ENCODE data around the gene TMCO1.
"Not testable (repeated sequence)": the region's sequence is repeated elsewhere in the genome, so short reads cannot be mapped to it uniquely, and the experiment has no call there.

Gene TMCO1

DNA sequence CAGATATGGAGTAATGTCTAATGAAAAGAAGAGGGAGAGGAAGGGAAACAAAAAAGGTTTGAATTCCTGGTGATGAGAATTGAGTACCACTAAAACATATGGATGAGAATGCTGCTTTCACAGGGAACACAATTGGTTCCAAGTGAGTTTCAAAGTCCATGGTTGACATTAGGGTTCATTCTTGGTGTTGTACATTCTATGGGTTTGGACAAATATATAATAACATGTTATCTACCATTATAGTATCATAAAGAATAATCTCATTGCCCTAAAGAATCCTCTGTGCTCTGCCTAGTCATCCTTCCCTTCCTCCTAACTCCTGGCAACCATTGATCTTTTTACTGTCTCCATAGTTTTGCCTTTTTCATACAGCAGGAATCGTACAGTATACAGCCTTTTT is 20.1 kb downstream of the TMCO1 start:
- DNase-seq (ENCODE audit: extremely low spot score, insufficient read length, low read depth) = no peak
- FAIRE-seq = no peak

- no peak for DNase-seq (ENCODE audit: extremely low spot score, insufficient read length, low read depth)
- FAIRE-seq = no peak
Measured at GRCh38 chr1:165747632-165748447, 20.8 kb downstream of the TMCO1 start.

- DNase-seq (ENCODE audit: extremely low spot score, insufficient read length, low read depth); FAIRE-seq: not testable (repeated sequence)
Measured at GRCh38 chr1:165744913-165745312, 23.8 kb downstream of the TMCO1 start.

- DNase-seq (ENCODE audit: extremely low spot score, insufficient read length, low read depth) = no peak
- FAIRE-seq = no peak
Measured at GRCh38 chr1:165742194-165742593, 26.5 kb downstream of the TMCO1 start.

DNA sequence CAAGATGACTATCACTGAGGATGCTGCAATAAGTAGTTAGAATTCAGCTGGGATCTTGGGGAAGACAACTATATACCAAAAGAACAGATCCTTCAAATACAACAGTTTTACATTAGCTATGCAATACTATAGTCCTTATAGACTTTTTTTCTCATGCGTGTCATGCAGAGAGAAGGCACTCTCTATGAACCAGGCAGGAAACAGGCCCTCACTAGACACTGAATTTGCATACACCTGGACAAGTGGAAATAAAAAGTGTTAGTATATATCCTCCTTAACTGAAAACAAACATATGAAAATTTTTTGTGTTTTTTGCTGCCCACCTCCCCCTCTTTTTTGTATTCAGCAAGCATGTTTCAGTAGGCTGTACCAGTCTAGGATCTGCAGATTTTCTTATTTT is 29.9 kb downstream of the TMCO1 start:
- DNase-seq (ENCODE audit: extremely low spot score, insufficient read length, low read depth) = no peak
- FAIRE-seq = peak; percentile 82

- FAIRE-seq (no peak), DNase-seq (ENCODE audit: extremely low spot score, insufficient read length, low read depth) (no peak)
Measured at GRCh38 chr1:165737196-165737595, 31.5 kb downstream of the TMCO1 start.

GRCh38 chr1:165734906-165735305 is 33.8 kb downstream of the TMCO1 start:
- no peak for DNase-seq (ENCODE audit: extremely low spot score, insufficient read length, low read depth)
- no peak for FAIRE-seq

DNA sequence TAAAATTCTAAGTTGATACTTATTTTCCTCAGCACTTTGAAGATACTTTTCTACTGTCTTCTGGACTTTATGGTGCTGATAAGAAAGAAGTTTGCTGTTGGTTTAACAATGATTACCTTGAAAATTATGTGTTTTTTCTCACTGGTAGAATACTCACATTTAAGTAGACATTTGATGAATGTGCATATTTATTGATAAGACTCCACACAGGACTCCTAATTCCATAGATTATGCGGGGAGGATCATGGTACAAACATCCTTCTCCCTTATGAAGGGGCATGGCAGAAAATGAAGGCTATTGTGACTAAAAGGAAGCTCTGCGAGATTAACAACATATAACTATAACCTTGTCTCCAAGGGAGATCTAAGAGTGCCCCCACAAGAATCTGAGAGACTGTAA is 41.8 kb downstream of the TMCO1 start:
- FAIRE-seq (no peak), DNase-seq (ENCODE audit: extremely low spot score, insufficient read length, low read depth) (no peak)

DNA sequence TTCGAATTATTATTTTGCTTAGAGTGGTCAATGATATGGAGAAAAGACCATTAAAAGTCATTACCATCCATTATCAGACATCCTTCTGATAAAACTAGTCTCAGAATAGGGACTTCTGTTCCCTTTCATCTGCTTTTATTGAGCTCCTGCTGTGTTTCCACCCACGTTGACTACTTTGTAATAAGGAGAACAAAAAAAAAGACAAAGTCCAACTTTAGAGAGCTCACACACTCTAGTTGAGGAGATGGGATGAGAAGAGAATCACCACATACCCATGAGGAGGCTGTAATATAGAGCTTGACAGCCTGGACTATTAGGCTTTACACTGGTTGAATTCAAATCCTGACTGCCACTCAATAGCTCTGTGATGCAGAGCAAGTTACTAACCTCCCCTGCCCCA is 42.5 kb downstream of the TMCO1 start:
- DNase-seq (ENCODE audit: extremely low spot score, insufficient read length, low read depth) (no peak), FAIRE-seq (peak; percentile 5)

- peak; percentile 77 for FAIRE-seq
Measured at GRCh38 chr1:165717918-165718515, 50.7 kb downstream of the TMCO1 start.

GRCh38 chr1:165716265-165717051 is 52.2 kb downstream of the TMCO1 start:
- FAIRE-seq; DNase-seq (ENCODE audit: extremely low spot score, insufficient read length, low read depth): not testable (repeated sequence)

More at GRCh38 chr1:165717918-165718515, 50.7 kb downstream of the TMCO1 start:
- DNase-seq (ENCODE audit: extremely low spot score, insufficient read length, low read depth) = peak; percentile 14

DNA sequence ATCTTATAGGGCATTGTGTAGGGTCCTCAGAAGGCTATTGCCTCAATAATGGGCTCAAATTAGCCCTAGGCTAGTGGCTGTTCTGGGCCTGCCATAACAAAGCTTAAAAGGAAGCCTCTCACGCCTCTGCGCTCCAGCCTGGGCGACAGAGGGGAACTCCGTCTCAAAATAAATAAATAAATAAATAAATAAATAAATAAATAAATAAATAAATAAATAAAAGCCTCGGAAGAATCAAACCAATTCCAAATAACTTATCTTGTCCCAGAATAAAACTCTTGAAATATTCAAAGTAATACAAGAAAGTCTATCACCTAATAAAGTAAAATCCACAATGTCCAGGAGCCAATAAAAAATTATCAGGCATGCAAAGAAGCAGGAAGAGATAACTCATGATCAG is 55.9 kb downstream of the TMCO1 start:
- no peak for DNase-seq (ENCODE audit: extremely low spot score, insufficient read length, low read depth)
- no peak for FAIRE-seq

DNA sequence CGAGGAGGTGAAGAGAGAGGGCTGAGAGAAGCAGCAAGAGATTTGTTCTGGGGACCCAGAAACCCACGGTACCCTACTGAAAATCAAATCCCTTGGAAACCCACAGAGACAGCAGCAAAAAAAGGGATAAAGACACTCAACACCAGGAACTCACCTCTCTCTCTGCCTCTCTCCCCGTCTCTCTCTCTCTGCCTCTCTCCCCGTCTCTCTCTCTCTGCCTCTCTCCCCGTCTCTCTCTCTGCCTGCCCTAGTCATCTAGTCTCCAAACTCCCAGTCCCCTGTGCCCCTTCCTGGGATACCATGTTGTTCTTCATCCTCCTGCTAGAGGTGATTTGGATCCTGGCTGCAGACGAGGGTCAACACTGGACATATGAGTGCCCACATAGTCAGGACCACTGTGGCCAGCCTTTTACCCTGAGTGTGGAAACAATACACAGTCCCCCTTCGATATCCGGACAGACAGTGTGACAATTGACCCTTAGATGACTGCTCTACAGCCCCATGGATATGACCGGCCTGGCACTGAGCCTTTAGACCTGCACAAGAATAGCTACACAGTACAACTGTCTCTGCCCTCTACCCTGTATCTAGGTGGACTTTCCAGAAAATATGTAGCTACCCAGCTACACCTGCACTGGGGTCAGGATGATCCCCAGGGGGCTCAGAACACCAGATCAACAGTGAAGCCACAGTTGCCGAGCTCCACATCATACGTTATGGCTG is 60.5 kb downstream of the TMCO1 start:
- no peak for DNase-seq (ENCODE audit: extremely low spot score, insufficient read length, low read depth)
- no peak for FAIRE-seq

DNA sequence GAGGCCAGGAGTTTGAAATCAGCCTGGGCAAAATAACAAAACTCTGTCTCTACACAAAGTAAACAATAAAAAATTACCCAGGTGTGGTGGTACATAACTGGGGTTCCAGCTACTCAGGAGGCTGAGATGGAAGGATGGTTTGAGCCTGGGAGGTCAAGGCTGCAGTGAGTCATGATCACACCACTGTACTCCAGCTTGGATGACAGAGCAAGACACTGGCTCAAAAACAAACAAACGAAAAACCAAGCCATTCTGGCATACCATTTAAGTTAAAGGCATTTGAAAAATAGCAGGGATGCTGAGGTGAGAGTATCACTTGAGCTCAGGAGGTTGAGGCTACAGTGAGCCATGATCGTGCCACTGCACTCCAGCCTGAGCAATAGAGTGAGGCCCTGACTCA is 65.0 kb downstream of the TMCO1 start:
- no peak for FAIRE-seq
- no peak for DNase-seq (ENCODE audit: extremely low spot score, insufficient read length, low read depth)

GRCh38 chr1:165701922-165702321 is 66.7 kb downstream of the TMCO1 start:
- not testable (repeated sequence) for DNase-seq (ENCODE audit: extremely low spot score, insufficient read length, low read depth); FAIRE-seq

GRCh38 chr1:165699577-165699976 is 69.1 kb downstream of the TMCO1 start:
- DNase-seq (ENCODE audit: extremely low spot score, insufficient read length, low read depth) (no peak), FAIRE-seq (no peak)

- no peak for FAIRE-seq
- no peak for DNase-seq (ENCODE audit: extremely low spot score, insufficient read length, low read depth)
Measured at GRCh38 chr1:165698761-165699052, 70.0 kb downstream of the TMCO1 start.

- DNase-seq (ENCODE audit: extremely low spot score, insufficient read length, low read depth) (peak; percentile 81), FAIRE-seq (peak; percentile 90)
Measured at GRCh38 chr1:165697881-165698760, 70.5 kb downstream of the TMCO1 start, which contains the start of gene ALDH9A1. Gene ALDH9A1 (minus strand): TSS chr1:165698562. CDS start chr1:165698558, 4 bp downstream.

DNA sequence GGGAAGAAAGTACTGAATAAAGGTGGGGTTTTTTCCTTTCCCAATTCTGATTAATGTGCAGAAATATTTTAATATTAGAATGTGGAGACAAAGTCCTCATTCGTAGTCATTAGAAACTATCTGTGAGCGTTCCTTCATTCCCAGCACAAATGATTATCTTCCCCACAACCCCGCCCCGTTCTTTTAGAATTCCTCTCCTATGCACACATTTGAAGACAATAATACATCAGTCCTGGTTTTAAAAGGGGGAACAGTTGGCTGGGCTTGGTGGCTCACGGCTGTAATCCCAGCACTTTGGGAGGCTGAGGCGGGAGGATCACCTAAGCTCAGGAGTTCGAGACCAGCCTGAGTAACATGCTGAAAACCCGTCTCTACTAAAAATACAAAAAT is 71.2 kb downstream of the TMCO1 start:
- FAIRE-seq (no peak), DNase-seq (ENCODE audit: extremely low spot score, insufficient read length, low read depth) (no peak)
